Endothelial cell of umbilical vein (primary cell): ENCODE measurements around the gene CD47. TPM values are rescaled to one million over a fixed set of nuclear protein-coding genes. Genes with fewer than 3 reads are reported as not detected.

ENCODE experiments used
- BruUV-seq: library from RNA; stranded (reverse); fragments of 400-500 nt; replicated peaks from 2 replicates; lab custom pipeline; 2021; lab: Mats Ljungman, UMichigan
- CTCF ChIA-PET: fragments of 300-600, 350-600 bp; sonication (Branson Sonifier 250); formaldehyde crosslinking; loops from one replicate; lab custom pipeline; 2021; ENCODE audit warnings: antibody characterized with exemption, inconsistent platforms; lab: Charles Lee
- POLR2A ChIA-PET: fragments of 300-600, 350-600 bp; sonication (Branson Sonifier 250); formaldehyde crosslinking; loops from one replicate; lab custom pipeline; 2021; ENCODE audit warnings: antibody characterized with exemption, inconsistent platforms; lab: Charles Lee
- DNase-seq: peaks from one replicate; pipeline ENCODE4 v3.0.0-alpha.2; 2011; ENCODE audit warnings: low read depth, low spot score
- FAIRE-seq: peaks from 2 replicates; lab custom pipeline; 2011; peaks lifted over from hg19 to GRCh38; lab: Jason Lieb, UNC
- H2AFZ ChIP-seq: 2 replicates; pipeline ENCODE4 v1.6.0; 2012; ENCODE audit warnings: low read depth, low read length, control low read depth, inconsistent platforms
- H3K27ac ChIP-seq: 2 replicates; pipeline ENCODE4 v1.5.1; 2011; ENCODE audit warnings: low read depth, mild to moderate bottlenecking, control low read depth, low read length, moderate library complexity; ENCODE audit not compliant: insufficient read depth
- H3K27me3 ChIP-seq, 2 experiments: 2 replicates each; pipeline versions ENCODE4 v1.6.0 to v1.6.1; 2011; ENCODE audit warnings: low read length in 2 of 2, mixed read lengths in 1 of 2; ENCODE audit not compliant: control insufficient read depth in 2 of 2, insufficient read depth in 2 of 2
- H3K36me3 ChIP-seq, 2 experiments: 2 replicates in 1 of 2; 3 replicates in 1 of 2; pipeline ENCODE4 v1.5.1; 2011; ENCODE audit warnings: low read length in 2 of 2, mild to moderate bottlenecking in 1 of 2, moderate library complexity in 1 of 2; ENCODE audit not compliant: control insufficient read depth in 2 of 2, insufficient read depth in 2 of 2; ENCODE audit errors: extremely low read depth in 1 of 2
- H3K4me1 ChIP-seq: 3 replicates; pipeline ENCODE4 v1.5.1; 2011; ENCODE audit warnings: mild to moderate bottlenecking, low read length; ENCODE audit not compliant: control insufficient read depth, insufficient read depth; ENCODE audit errors: extremely low read depth
- H3K4me2 ChIP-seq: 2 replicates; pipeline ENCODE4 v1.6.1; 2011; ENCODE audit warnings: low read length, control low read depth, mixed read lengths; ENCODE audit not compliant: insufficient read depth
- H3K4me3 ChIP-seq, 3 experiments: fragments of 200-600 bp in 1 of 3; sonication (generic), shearing (Covaris generic) in 1 of 3; replicated peaks in 1 of 3; 2 replicates each; pipeline ENCODE4 v1.5.1; 2011 to 2016; ENCODE audit warnings: control low read depth in 3 of 3, low read length in 3 of 3, mild to moderate bottlenecking in 2 of 3, inconsistent platforms in 1 of 3, low read depth in 1 of 3, moderate library complexity in 1 of 3; ENCODE audit not compliant: insufficient read depth in 1 of 3
- H3K79me2 ChIP-seq: 2 replicates; pipeline ENCODE4 v1.6.0; 2012; ENCODE audit warnings: low read length, inconsistent platforms; ENCODE audit not compliant: control insufficient read depth, insufficient read depth
- H3K9ac ChIP-seq: replicated peaks from 2 replicates; pipeline ENCODE3; 2011; ENCODE audit warnings: low read length, control low read depth; ENCODE audit not compliant: insufficient read depth; ENCODE audit errors: extremely low read depth
- H3K9me1 ChIP-seq: replicated peaks from 3 replicates; pipeline ENCODE4 v1.6.0; 2011; ENCODE audit warnings: mild to moderate bottlenecking, low read length; ENCODE audit not compliant: control insufficient read depth, insufficient read depth; ENCODE audit errors: extremely low read depth
- H3K9me3 ChIP-seq: replicated peaks from 2 replicates; pipeline ENCODE4 v1.5.1; 2012; ENCODE audit warnings: low read length, inconsistent platforms; ENCODE audit not compliant: control insufficient read depth, insufficient read depth
- H4K20me1 ChIP-seq: replicated peaks from 2 replicates; pipeline ENCODE3; 2011; ENCODE audit warnings: mild to moderate bottlenecking, low read length; ENCODE audit not compliant: control insufficient read depth, insufficient read depth; ENCODE audit errors: extremely low read depth
- EZH2 ChIP-seq: IDR thresholded peaks from 2 replicates; pipeline ENCODE4 v1.6.1; 2012; ENCODE audit warnings: borderline replicate concordance, low read depth, mild to moderate bottlenecking, moderate library complexity, low read length, inconsistent platforms; ENCODE audit not compliant: severe bottlenecking
- FOS ChIP-seq: IDR thresholded peaks from 2 replicates; pipeline ENCODE4 v1.6.1; 2011; ENCODE audit warnings: mild to moderate bottlenecking, low read length, moderate library complexity, borderline replicate concordance; ENCODE audit not compliant: insufficient read depth
- GATA2 ChIP-seq: IDR thresholded peaks from 2 replicates; pipeline ENCODE4 v1.7.0; 2011; ENCODE audit warnings: low read depth, mild to moderate bottlenecking, moderate library complexity, mixed read lengths, low read length; ENCODE audit not compliant: insufficient read length, insufficient read depth
- JUN ChIP-seq: IDR thresholded peaks from 2 replicates; pipeline ENCODE4 v1.6.1; 2011; ENCODE audit warnings: borderline replicate concordance, low read depth; ENCODE audit not compliant: insufficient read length, insufficient read depth
- MYC ChIP-seq: IDR thresholded peaks from one replicate; pipeline ENCODE4 v1.6.1; 2011; ENCODE audit warnings: mild to moderate bottlenecking, low read depth, low read length
- POLR2A ChIP-seq: IDR thresholded peaks from 2 replicates; pipeline ENCODE4 v1.6.1; 2012; ENCODE audit warnings: low read depth, mild to moderate bottlenecking, control low read depth, low read length
- POLR2AphosphoS5 ChIP-seq: IDR thresholded peaks from 2 replicates; pipeline ENCODE4 v1.6.1; 2012; ENCODE audit warnings: low read depth, mild to moderate bottlenecking, control low read depth, low read length, moderate library complexity; ENCODE audit not compliant: insufficient read depth
- dilution Hi-C: fragments of 300-500 bp; cut with MboI; formaldehyde crosslinking; loops from one replicate; pipeline ENCODE4 v1.15.0; 2019; ENCODE audit warnings: low sequenced_read_pairs; ENCODE audit not compliant: extremely low pct_ligation_motif_present
- intact Hi-C: fragments of 100-400 bp; cut with micrococcal nuclease; formaldehyde crosslinking; loops from one replicate; pipeline ENCODE4 v1.10.0; 2022
- polyA plus RNA-seq, 4 experiments: library from polyadenylated mRNA; depleted of rRNA in 3 of 4; stranded (reverse) in 3 of 4; unstranded in 1 of 4; fragments of >200 nt; gene quantifications; 2 replicates each; pipeline versions ENCODE4 v1.2.1 to v1.2.3, GENCODE V29; 2011 to 2012; ENCODE audit warnings: missing spikeins in 1 of 4
- total RNA-seq: library from RNA; stranded (reverse); gene quantifications from 2 replicates; pipeline ENCODE4 v1.2.3, GENCODE V29; 2021
- TF ChIP-seq, protein P1 (sequence below), 2 donors: IDR thresholded peaks; 1 replicate in 1 of 2; 2 replicates in 1 of 2; pipeline ENCODE4 v1.5.1; 2011; ENCODE audit warnings: low read length in 2 of 2, mild to moderate bottlenecking in 2 of 2, moderate library complexity in 2 of 2, control low read depth in 1 of 2, inconsistent platforms in 1 of 2, low read depth in 1 of 2; ENCODE audit not compliant: insufficient read depth in 1 of 2; ENCODE audit errors: extremely low read depth in 1 of 2
- TF ChIP-seq, protein P2 (sequence below): IDR thresholded peaks from 2 replicates; pipeline ENCODE4 v1.6.1; 2011; ENCODE audit not compliant: insufficient read depth, insufficient read length

Gene CD47
- total and polyA plus RNA-seq, 2 donors (not counting 3 experiments of a cell fraction or from before 2014, with no cell fraction given), result 29.3 to 32.2 TPM

DNA sequence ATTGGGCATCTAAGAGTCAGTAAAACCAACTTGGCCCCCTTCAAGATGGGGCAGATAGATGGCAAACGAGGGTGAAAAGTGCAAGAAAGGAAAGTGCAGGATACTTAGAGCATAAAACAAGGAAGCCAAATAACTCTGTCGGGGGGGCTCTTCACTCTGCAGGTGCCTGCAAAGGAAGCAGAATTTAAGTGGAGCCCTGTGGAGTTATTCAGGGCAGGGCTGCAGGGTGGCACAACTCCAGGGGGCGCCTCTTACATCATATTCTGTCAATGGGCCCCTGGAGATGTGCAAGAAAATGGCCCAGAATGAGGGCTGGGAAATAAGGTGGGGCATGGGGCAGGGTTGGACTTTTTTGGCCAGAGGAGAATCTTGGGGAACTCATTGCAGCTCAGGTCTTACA is 69.7 kb downstream of the CD47 start:
- ChIA-PET CTCF (interaction anchor here (1.0 kb wide), 1 partner anchor 21 kb away, joined by 4 read pairs; no protein-coding TSS in a partner anchor), POLR2A (no interaction called here)
- intact Hi-C loops (loop anchor here (5.0 kb wide), 1 partner anchor 34 kb away; no protein-coding TSS in a partner anchor), dilution Hi-C loops (no loop called here)
- no peaks in the 10 kb centered on the region for H3K9me3 ChIP-seq
- no peaks in the 10 kb centered on the region for H3K36me3 ChIP-seq
- no peak overlapping the region for H2AFZ ChIP-seq
- no peak overlapping the region for H3K27ac ChIP-seq
- no peak overlapping the region for H3K9ac ChIP-seq
- H3K4me1 ChIP-seq, result peaks cover 16% of the 10 kb centered on the region
- DNase-seq (no peak), FAIRE-seq (no peak)
- no peaks in the 10 kb centered on the region for H4K20me1 ChIP-seq
- H3K79me2 ChIP-seq, result no peaks in the 10 kb centered on the region
- BruUV-seq, result no TSS peak
- no peak for TF ChIP-seq MYC
- no peak for TF ChIP-seq EZH2
- TF ChIP-seq POLR2AphosphoS5, result no peak
- TF ChIP-seq, protein P1, sequence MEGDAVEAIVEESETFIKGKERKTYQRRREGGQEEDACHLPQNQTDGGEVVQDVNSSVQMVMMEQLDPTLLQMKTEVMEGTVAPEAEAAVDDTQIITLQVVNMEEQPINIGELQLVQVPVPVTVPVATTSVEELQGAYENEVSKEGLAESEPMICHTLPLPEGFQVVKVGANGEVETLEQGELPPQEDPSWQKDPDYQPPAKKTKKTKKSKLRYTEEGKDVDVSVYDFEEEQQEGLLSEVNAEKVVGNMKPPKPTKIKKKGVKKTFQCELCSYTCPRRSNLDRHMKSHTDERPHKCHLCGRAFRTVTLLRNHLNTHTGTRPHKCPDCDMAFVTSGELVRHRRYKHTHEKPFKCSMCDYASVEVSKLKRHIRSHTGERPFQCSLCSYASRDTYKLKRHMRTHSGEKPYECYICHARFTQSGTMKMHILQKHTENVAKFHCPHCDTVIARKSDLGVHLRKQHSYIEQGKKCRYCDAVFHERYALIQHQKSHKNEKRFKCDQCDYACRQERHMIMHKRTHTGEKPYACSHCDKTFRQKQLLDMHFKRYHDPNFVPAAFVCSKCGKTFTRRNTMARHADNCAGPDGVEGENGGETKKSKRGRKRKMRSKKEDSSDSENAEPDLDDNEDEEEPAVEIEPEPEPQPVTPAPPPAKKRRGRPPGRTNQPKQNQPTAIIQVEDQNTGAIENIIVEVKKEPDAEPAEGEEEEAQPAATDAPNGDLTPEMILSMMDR (IDR thresholded peaks at IDR 0.05; ENCODE audit: extremely low read depth in 1 of 2, insufficient read depth in 1 of 2, low read depth in 1 of 2, low read length in 2 of 2), result no peak
- TF ChIP-seq, protein P2, sequence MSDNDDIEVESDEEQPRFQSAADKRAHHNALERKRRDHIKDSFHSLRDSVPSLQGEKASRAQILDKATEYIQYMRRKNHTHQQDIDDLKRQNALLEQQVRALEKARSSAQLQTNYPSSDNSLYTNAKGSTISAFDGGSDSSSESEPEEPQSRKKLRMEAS, result no peak
- TF ChIP-seq FOS, result no peak
- no peak for TF ChIP-seq GATA2
- TF ChIP-seq JUN, result no peak
- no peak for TF ChIP-seq POLR2A
- no peaks in the 10 kb centered on the region for H3K9me1 ChIP-seq
- H3K27me3 ChIP-seq, result peaks cover 0 to 4% of the 10 kb centered on the region in 2 experiments
- H3K4me3 ChIP-seq, result no peak overlapping the region
- no peak overlapping the region for H3K4me2 ChIP-seq
